PFSK-1 (cell line): ENCODE measurements around the gene MRGPRG.

ENCODE experiments used
- POLR2AphosphoS5 ChIP-seq: IDR thresholded peaks from 2 replicates; pipeline ENCODE4 v1.6.1; 2012; ENCODE audit warnings: low read depth, mild to moderate bottlenecking, control low read depth, low read length, moderate library complexity
- SIN3A ChIP-seq: IDR thresholded peaks from 2 replicates; pipeline ENCODE4 v1.6.1; 2012; ENCODE audit warnings: mild to moderate bottlenecking, low read length, moderate library complexity, borderline replicate concordance; ENCODE audit not compliant: insufficient read depth
- TAF1 ChIP-seq: IDR thresholded peaks from 2 replicates; pipeline ENCODE4 v1.6.1; 2012; ENCODE audit warnings: low read length, control low read depth, borderline replicate concordance; ENCODE audit not compliant: insufficient read depth

- no peak for TF ChIP-seq TAF1
- no peak for TF ChIP-seq POLR2AphosphoS5
- TF ChIP-seq SIN3A = no peak
These were observed 12.9 kb upstream of the MRGPRG start for GRCh38 chr11:3231550-3231850.
